HepG2 (cell line): ENCODE data around the gene NFS1. TPM values are rescaled to one million over a fixed set of nuclear protein-coding genes. Genes with fewer than 3 reads are reported as not detected.

ENCODE experiments used
- AKAP8 ChIP-seq: sonication (generic); formaldehyde crosslinking; IDR thresholded peaks from 2 replicates; pipeline ENCODE4 v1.5.1; 2020; ENCODE audit warnings: mild to moderate bottlenecking, missing genetic modification reagents
- CREBL2 ChIP-seq: sonication (generic); formaldehyde crosslinking; IDR thresholded peaks from 2 replicates; pipeline ENCODE4 v1.8.1; 2023; ENCODE audit warnings: missing genetic modification reagents, mild to moderate bottlenecking, borderline replicate concordance
- FOXO1 ChIP-seq: sonication (generic); formaldehyde crosslinking; IDR thresholded peaks from 2 replicates; pipeline ENCODE4 v1.4.0; 2020; ENCODE audit warnings: missing genetic modification reagents
- GZF1 ChIP-seq: sonication (generic); formaldehyde crosslinking; IDR thresholded peaks from 2 replicates; pipeline ENCODE4 v1.5.1; 2020; ENCODE audit warnings: mild to moderate bottlenecking, missing genetic modification reagents
- HNF4A ChIP-seq: sonication (generic); formaldehyde crosslinking; IDR thresholded peaks from 2 replicates; pipeline ENCODE4 v1.4.0; 2020; ENCODE audit warnings: missing genetic modification reagents
- HOXA7 ChIP-seq: sonication (generic); formaldehyde crosslinking; IDR thresholded peaks from 2 replicates; pipeline ENCODE4 v1.8.1; 2022; ENCODE audit warnings: mild to moderate bottlenecking, missing genetic modification reagents, moderate library complexity
- NFATC3 ChIP-seq: sonication (generic); formaldehyde crosslinking; IDR thresholded peaks from 2 replicates; pipeline ENCODE4 v1.5.1; 2020; ENCODE audit warnings: mild to moderate bottlenecking, missing genetic modification reagents
- NFIC ChIP-seq: IDR thresholded peaks from 2 replicates; pipeline ENCODE4 v1.6.1; 2012; ENCODE audit warnings: mild to moderate bottlenecking, low read length, inconsistent platforms
- NPAS2 ChIP-seq: sonication (generic); formaldehyde crosslinking; IDR thresholded peaks from 2 replicates; pipeline ENCODE4 v1.8.0; 2022; ENCODE audit warnings: mild to moderate bottlenecking, missing genetic modification reagents, borderline replicate concordance
- NR2F6 ChIP-seq, 2 experiments: IDR thresholded peaks; 2 replicates each; pipeline ENCODE4 v1.6.1; 2016; ENCODE audit warnings: antibody characterized with exemption in 1 of 2, mild to moderate bottlenecking in 1 of 2
- PTBP1 ChIP-seq: fragments of 200-400 bp; formaldehyde crosslinking; IDR thresholded peaks from 2 replicates; pipeline ENCODE4 v1.6.1; 2018; ENCODE audit warnings: low read length, low read depth; ENCODE audit not compliant: poor library complexity, severe bottlenecking
- RAD21 ChIP-seq: fragments of 450-650 bp; formaldehyde crosslinking; IDR thresholded peaks from 2 replicates; pipeline ENCODE4 v1.5.0; 2020; ENCODE audit warnings: mild to moderate bottlenecking
- RBM22 ChIP-seq: fragments of 200-400 bp; formaldehyde crosslinking; optimal IDR thresholded peaks from 2 replicates; pipeline ENCODE3; 2017; ENCODE audit warnings: mild to moderate bottlenecking, low read length, moderate library complexity
- RXRB ChIP-seq: IDR thresholded peaks from 2 replicates; pipeline ENCODE4 v1.6.1; 2016; ENCODE audit warnings: borderline replicate concordance, missing genetic modification reagents, missing compliant biosample characterization
- SAFB2 ChIP-seq: sonication (generic); formaldehyde crosslinking; IDR thresholded peaks from 2 replicates; pipeline ENCODE4 v1.5.1; 2020; ENCODE audit warnings: missing genetic modification reagents, low read depth, mild to moderate bottlenecking, borderline replicate concordance
- SOX13 ChIP-seq, 3 experiments: fragments of 450-650 bp in 1 of 3; sonication (generic) in 1 of 3; formaldehyde crosslinking in 1 of 3; IDR thresholded peaks in 2 of 3; conservative IDR thresholded peaks in 1 of 3; 2 replicates each; pipeline versions ENCODE4 v1.5.0 to v1.6.1; 2016 to 2020; ENCODE audit warnings: antibody characterized with exemption in 1 of 3, mild to moderate bottlenecking in 1 of 3, missing compliant biosample characterization in 1 of 3, missing genetic modification reagents in 1 of 3, moderate library complexity in 1 of 3
- SSRP1 ChIP-seq: IDR thresholded peaks from 2 replicates; pipeline ENCODE4 v1.6.1; 2016; ENCODE audit warnings: control low read depth
- TBX2 ChIP-seq: sonication (generic); formaldehyde crosslinking; IDR thresholded peaks from 2 replicates; pipeline ENCODE4 v1.5.0; 2020; ENCODE audit warnings: missing genetic modification reagents, mild to moderate bottlenecking, borderline replicate concordance
- THAP11 ChIP-seq: IDR thresholded peaks from 2 replicates; pipeline ENCODE4 v1.6.1; 2016; ENCODE audit warnings: missing biosample characterization, missing genetic modification reagents
- YY1 ChIP-seq: IDR thresholded peaks from 2 replicates; pipeline ENCODE4 v1.6.1; 2011; ENCODE audit warnings: low read length, low read depth, moderate library complexity, mild to moderate bottlenecking; ENCODE audit not compliant: insufficient read depth, insufficient replicate concordance
- ZBTB33 ChIP-seq: sonication (generic); formaldehyde crosslinking; IDR thresholded peaks from 2 replicates; pipeline ENCODE4 v1.4.0; 2020; ENCODE audit warnings: missing genetic modification reagents
- ZNF296 ChIP-seq: sonication (generic); formaldehyde crosslinking; conservative IDR thresholded peaks from 2 replicates; pipeline ENCODE4 v1.5.0; 2020; ENCODE audit warnings: mild to moderate bottlenecking, missing genetic modification reagents
- ZNF34 ChIP-seq: sonication (generic); formaldehyde crosslinking; IDR thresholded peaks from 2 replicates; pipeline ENCODE4 v1.4.0; 2020; ENCODE audit warnings: mild to moderate bottlenecking, missing genetic modification reagents, borderline replicate concordance
- ZNF737 ChIP-seq: sonication (generic); formaldehyde crosslinking; IDR thresholded peaks from 2 replicates; pipeline ENCODE4 v1.5.0; 2020; ENCODE audit warnings: missing genetic modification reagents, mild to moderate bottlenecking, borderline replicate concordance
- polyA plus RNA-seq, 8 experiments: library from polyadenylated mRNA; depleted of rRNA in 3 of 8; stranded (reverse) in 7 of 8; unstranded in 1 of 8; fragments of >200 nt; fragmentation: Illumina TruSeq in 4 of 8; extraction: Trizol in 4 of 8; gene quantifications; 2 replicates each; pipeline versions ENCODE4 v1.2.1 to v1.2.3, GENCODE V29; 2011 to 2016; ENCODE audit warnings: low read depth in 4 of 8, missing spikeins in 1 of 8, mixed read lengths in 1 of 8; ENCODE audit not compliant: insufficient read depth in 1 of 8
- total RNA-seq, 5 experiments: library from RNA; depleted of rRNA; stranded (reverse); fragments of >200 nt; fragmentation: Illumina TruSeq; extraction: Trizol; gene quantifications; 2 replicates each; pipeline ENCODE4 v1.2.3, GENCODE V29; 2016; ENCODE audit warnings: low read depth in 1 of 5
- TF ChIP-seq, protein P1 (sequence below): sonication (generic); formaldehyde crosslinking; conservative IDR thresholded peaks from 2 replicates; pipeline ENCODE4 v1.8.0; 2022; ENCODE audit warnings: mild to moderate bottlenecking, moderate library complexity, missing genetic modification reagents
- TF ChIP-seq, protein P2 (sequence below): IDR thresholded peaks from 2 replicates; pipeline ENCODE4 v1.6.1; 2012; ENCODE audit warnings: inconsistent platforms

Gene NFS1
- total and polyA plus RNA-seq, 2 of the 13 experiments (the other 11 are each of a cell fraction or from before 2014, with no cell fraction given): 65.9 to 88.1 TPM

- TF ChIP-seq GZF1 (peak; percentile 92; the same call in 1 of the 2 replicates), HNF4A (CRISPR knock-in tag) (peak; percentile 37; the same call in 1 of the 2 replicates), CREBL2 (CRISPR knock-in tag) (peak; percentile 63), NFIC (no peak), YY1 (peak; percentile 100), SSRP1 (CRISPR knock-in tag) (no peak), PTBP1 (peak; percentile 64), ZNF737 (CRISPR knock-in tag) (peak; percentile 23), HOXA7 (CRISPR knock-in tag) (no peak), FOXO1 (peak; percentile 80; the same call in 1 of the 2 replicates), NPAS2 (no peak), AKAP8 (CRISPR knock-in tag) (peak; percentile 82), RXRB (CRISPR knock-in tag) (peak; percentile 73), NR2F6 (IDR thresholded peaks at IDR 0.05) (no peak), NR2F6 (CRISPR knock-in tag; IDR thresholded peaks at IDR 0.05) (peak; percentile 75; the same call in 1 of the 2 replicates), RAD21 (CRISPR knock-in tag) (peak; percentile 71), SOX13 (IDR thresholded peaks at IDR 0.05) (peak; percentile 41; the same call in 1 of the 2 replicates), SOX13 (CRISPR knock-in tag; conservative IDR thresholded peaks at IDR 0.05 in 1 of 2, IDR thresholded peaks at IDR 0.05 in 1 of 2) (peak in 1 of 2 experiments; percentile 66; a peak in 1 of 4 replicates), RBM22 (no peak), TBX2 (CRISPR knock-in tag) (peak; percentile 95), SAFB2 (peak; percentile 86; the same call in 1 of the 2 replicates), THAP11 (CRISPR knock-in tag) (peak; percentile 92), ZNF34 (peak; percentile 99), NFATC3 (peak; percentile 96; the same call in 1 of the 2 replicates), ZBTB33 (CRISPR knock-in tag) (peak; percentile 51; the same call in 1 of the 2 replicates), ZNF296 (CRISPR knock-in tag) (peak; percentile 97; the same call in 1 of the 2 replicates)
- TF ChIP-seq, protein P1, sequence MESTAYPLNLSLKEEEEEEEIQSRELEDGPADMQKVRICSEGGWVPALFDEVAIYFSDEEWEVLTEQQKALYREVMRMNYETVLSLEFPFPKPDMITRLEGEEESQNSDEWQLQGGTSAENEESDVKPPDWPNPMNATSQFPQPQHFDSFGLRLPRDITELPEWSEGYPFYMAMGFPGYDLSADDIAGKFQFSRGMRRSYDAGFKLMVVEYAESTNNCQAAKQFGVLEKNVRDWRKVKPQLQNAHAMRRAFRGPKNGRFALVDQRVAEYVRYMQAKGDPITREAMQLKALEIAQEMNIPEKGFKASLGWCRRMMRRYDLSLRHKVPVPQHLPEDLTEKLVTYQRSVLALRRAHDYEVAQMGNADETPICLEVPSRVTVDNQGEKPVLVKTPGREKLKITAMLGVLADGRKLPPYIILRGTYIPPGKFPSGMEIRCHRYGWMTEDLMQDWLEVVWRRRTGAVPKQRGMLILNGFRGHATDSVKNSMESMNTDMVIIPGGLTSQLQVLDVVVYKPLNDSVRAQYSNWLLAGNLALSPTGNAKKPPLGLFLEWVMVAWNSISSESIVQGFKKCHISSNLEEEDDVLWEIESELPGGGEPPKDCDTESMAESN (CRISPR knock-in tag): peak; percentile 98
- TF ChIP-seq, protein P2, sequence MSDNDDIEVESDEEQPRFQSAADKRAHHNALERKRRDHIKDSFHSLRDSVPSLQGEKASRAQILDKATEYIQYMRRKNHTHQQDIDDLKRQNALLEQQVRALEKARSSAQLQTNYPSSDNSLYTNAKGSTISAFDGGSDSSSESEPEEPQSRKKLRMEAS: peak; percentile 96
Measured at GRCh38 chr20:35664466-35665206, 34.5 kb downstream of the NFS1 start, which contains the start of the genes CPNE1 and RBM12 (continued).
